ENCODE results near the gene CDH1.
"Not testable (repeated sequence)": the region's sequence is repeated elsewhere in the genome, so short reads cannot be mapped to it uniquely, and the experiment has no call there.

The CDH1 gene

DNA sequence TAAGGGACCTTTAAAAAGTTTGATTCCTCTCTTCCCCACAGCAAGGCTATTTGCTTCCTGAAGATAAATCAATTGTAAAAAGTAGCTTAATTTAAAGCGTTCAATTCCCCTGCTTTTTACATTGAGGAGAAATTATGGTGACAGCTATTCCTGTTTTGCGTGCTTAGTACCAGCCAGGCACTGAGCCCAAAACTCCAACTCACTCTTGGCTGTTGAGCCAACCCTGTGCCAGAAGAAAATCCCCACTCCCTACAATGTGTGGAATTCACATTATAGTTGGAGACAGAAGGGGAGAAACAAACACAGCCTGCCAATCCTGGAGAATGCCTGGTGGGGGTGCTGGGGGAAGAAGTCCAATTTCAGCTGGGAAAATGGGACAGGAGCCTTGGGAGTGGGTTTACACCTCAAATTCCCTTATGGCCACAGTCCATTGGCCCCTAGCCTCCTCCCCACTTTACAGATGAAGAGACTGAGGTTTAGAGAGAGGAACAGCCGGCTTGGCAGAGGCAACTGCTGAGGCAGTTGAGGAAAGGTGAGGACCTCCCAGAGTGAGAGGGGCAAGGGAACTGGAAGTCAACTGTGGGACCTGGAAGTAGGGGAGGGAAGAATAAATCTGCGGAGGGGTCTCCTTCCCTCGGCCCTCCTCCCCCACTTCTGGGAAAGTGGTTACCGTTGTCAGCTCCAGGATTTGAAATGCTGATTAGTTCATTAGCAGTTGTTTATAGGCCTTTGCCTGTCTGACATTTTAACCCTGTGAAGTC lies 26.1 kb downstream of the CDH1 start:
- DNase-seq (ENCODE audit: low spot score) = no peak

DNA sequence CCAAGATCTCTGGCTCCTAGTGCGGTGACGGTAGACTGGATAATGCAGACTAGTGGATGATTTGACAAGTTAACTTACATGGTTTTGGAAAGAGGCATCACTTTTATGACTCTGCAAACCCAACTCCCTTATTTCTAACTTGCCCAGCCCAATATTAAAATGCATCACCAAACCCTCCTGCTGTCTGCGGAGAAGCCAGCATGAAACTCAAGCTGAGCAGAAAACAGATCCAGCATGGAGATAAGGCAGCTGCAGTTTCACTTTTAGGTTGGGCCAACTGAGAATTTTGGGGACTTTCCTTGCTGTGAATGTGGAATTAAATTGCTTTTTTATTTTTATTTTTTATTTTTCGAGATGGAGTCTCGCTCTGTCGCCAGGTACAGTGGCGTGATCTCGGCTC lies 27.8 kb downstream of the CDH1 start:
- no peak for DNase-seq (ENCODE audit: low spot score)

DNA sequence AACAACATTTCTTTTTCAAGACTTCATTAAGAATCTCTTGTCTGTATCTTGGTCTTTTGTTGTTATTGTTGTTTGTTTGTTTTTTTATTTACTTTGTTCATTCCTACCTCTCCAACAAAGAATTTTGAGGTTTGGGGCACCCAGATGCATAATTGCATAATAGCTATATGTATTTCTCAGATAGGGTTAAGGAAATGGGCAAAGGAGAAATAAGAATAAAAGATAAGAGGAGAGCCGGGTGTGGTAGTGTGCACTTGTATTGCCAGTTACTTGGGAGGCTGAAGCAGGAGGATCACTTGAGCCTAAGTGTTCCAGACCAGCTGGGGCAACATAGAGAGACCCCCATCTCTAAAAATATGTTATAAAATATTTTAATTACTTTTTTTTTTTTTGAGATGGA lies 30.5 kb downstream of the CDH1 start:
- no peak for DNase-seq (ENCODE audit: low spot score)

DNA sequence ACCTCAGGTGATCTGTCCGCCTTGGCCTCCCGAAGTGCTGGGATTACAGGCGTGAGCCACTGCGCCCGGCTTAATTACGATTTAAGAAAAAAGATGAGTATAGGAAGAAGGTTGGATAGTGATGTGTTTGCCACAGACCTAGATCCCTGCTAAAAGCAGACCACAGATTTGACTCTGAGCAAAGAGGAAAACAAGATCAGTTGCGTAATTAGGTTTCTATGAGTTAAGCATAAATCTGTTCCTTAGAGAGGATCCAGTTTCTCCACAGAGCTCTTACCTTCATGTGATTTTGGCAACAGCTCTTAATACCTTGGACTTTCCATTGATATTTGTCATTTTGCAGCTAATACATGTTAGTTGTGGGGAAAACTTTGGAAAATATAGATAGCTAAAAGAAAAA lies 31.1 kb downstream of the CDH1 start:
- DNase-seq (ENCODE audit: low spot score) = no peak

DNA sequence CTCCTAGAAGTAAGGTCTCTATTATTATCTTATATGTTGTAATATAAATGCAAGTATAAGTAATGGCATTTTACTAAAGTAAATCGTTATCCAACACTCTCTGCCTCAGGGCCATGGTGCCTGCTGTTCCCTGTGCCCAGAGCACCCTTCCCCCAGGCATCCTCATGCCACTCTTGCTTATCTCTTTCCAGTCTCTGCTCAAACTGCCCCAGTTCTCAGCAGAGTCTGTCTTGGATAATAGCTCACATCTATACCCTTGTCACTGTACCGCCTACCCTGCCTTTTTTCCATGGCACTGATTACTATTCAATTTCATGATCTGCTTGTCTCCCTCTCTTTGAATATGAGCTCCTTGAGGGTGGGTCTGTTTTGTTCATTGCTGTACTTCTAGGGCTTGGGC lies 31.7 kb downstream of the CDH1 start:
- no peak for DNase-seq (ENCODE audit: low spot score)

DNA sequence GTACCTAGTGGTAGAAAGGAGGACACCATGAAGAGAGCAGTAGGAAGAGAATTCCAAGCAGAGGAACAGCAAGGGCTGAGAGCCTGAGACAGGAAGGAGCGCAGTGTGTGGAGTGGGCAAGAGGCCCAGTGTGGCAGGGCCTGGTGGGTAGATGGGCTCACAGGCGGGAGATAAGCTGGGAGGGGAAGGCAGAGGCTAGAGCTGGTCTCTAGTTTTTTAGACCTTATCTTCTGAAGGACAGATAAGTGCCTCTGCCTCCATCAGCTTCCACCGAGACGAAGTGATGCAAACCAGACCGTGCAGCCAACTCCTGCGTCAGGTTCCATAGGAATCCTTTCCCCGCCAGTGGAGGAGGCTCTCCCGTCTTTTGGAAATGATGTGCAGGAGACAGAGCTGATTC lies 33.6 kb downstream of the CDH1 start:
- DNase-seq (ENCODE audit: low spot score) = no peak

DNA sequence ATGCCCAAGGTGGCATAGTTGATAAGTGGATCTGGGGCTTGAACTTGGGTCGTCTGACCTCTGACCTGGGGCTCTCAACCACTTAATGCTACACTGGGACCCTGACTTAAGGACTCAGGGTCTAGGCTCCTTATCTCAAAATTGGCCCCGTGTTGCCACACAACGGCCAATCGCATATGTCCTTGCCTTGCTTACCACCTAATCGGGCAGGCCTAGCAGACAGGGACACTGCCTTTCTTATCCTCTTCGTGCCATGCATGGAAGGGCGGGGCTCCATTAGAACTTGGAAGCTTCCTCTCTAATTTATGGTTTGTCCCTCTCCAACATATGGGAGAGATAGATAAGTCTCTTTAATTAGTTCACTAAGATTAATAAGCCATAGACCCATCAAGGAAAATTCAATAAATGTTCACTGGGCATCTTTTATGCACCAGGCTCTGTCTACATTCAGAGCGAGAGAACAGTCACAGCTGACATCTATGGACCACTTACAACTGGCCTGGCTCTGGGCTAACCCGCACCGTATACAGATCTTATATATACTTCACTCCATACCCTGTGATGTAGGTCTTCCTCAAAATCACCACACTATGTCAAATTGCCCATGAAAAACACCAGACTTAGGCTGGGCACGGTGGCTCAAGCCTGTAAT lies 35.1 kb downstream of the CDH1 start:
- no peak for DNase-seq (ENCODE audit: low spot score)

DNA sequence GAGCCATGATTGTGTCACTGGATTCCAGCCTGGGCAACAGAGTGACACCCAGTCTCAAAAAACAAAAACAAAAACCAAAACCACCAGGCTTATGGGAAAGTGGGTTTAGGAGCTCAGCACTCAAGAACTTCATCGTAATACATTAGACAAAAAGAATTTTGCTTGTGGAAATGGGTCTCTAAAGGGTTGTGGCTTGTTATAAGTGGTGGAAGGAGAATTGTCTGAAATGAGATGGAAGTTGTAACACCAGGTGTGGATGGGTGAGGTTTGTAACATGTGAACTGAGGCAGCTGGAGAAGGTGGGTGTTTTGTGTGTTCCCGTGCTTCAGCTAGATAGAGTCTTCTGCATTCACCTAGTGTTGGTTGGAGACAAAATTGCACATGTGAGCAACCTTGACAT lies 35.8 kb downstream of the CDH1 start:
- DNase-seq (ENCODE audit: low spot score) = no peak

DNA sequence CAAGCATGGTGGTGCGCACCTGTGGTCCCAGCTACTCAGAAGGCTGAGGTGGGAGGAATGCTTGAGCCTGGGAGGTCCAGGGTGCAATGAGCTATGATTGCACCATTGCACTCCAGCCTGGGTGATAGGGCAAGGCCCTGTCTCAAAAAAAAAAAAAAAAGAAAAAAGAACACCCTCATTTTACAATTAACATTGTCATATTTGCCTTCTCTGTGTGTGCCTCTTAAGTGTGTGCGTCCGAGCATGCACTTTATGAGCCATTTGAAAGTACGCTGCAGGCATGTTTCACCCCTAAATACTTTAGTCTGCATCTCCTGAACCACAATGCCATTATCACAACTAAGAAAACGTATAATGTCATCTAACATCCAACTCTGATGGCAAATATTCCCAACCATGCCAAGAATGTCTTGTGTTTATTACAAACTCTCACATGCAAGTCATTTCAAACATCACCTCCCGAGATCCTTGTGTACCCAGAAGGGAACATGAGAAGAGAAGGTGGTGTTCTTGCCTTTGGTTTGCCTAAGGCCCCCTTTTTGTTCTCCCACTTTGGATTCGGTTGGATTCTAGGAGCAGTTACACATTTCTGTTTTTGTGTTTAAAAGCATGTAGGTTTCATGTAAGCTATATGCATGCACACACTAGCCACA lies 38.0 kb downstream of the CDH1 start:
- DNase-seq (ENCODE audit: low spot score) = no peak

DNA sequence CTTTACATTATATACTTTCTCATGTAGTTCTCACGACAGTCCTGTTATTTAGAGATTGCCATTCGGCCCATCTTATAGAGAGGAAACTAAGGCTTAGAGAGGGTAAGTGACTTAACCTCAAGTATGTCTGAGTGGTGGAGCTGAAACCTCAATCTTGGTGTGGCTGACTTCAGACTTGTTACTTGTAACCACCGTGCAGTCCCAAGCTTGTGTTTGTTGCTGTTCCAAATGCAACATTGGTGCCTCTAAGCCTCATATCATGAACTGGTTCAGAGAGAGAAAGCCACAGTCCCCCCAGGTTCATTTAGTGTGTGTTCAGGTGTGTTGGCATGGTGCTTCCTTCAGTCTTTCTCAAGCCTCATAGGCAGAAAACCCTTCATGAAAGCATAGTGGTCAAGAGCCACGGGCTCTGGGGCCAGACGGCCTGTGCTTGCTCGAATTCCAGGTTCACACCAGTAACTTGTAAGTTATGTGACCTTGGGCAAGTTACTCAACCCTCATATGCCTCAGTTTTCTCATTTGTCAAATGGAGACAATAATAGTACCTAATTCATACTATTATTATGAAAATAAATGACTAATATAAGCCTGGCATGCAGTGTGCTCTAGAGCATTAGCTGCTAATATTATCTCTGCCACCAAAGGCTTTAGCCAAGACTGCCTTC lies 39.9 kb downstream of the CDH1 start:
- DNase-seq (ENCODE audit: low spot score) = no peak

DNA sequence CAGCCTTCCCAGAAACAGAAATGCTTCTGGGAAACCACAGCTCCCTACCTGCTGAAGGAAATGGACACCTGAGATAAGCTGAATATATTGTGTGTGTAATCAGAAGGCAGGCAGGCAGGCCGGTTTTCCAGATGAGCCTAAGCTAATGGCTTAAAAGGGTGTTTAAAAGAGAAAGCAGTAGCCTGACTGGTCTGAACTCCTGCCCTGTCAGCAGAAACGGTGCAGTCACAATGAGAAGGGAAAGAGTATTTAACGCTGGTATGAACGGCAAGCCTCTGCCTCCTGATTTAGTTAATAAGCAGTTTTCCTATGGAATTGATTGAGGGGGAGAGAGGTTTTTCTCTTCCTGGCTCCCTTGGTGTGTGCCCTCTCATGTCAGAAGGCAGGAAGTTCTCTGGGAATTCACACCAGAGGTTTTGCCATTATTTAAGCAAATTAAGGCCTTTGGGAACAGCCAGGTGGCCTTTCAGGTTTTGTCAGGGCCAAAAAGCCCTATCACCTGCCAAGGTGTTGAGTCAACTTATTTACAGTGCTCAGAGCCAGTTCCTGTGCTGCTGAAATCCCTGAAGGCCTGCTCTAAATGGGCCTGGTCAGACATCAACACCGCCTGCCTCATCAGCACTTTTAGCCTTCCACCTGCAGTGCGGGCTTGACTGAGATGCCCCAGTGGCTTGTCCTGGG lies 41.6 kb downstream of the CDH1 start:
- DNase-seq (ENCODE audit: low spot score) = no peak

DNA sequence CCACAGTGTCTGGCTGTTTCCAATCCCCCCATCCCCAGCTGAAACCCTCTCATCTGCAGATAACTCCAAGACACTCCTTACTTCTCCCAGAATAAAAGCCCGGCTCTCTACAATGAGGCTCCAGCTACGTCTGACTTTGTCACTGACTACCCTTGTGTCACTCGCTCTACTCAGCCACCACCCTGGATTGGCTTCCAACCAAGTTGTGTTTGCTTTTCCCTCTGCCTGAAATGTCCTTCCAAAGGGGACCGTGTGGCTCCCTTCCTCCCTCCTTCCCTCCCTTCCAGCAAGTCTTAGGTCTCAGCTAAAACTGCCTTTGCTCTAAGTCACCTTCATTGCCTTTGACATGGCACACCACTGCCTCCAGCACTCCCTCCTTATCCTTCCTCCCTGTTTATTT lies 42.8 kb downstream of the CDH1 start:
- no peak for DNase-seq (ENCODE audit: low spot score)

DNA sequence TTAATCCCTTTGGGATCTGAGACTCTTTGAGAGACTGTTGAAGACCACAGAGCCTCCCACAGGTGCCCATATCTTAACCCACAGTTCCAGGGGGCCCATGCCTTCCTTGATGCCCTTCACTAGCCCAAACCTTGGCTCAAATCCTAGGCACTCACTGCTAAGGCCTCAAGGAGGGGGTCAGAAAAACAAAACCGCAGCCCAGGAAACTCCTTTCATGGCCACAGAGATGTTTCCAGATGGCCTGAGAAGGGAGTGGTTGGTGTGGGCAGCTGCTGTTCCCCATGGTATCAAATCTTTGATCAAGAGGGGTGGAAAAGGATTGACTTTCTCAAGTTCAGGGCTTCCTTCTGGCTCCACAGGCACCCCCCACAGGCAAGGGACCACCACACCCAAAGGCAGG lies 44.7 kb downstream of the CDH1 start:
- DNase-seq (ENCODE audit: low spot score) = no peak

DNA sequence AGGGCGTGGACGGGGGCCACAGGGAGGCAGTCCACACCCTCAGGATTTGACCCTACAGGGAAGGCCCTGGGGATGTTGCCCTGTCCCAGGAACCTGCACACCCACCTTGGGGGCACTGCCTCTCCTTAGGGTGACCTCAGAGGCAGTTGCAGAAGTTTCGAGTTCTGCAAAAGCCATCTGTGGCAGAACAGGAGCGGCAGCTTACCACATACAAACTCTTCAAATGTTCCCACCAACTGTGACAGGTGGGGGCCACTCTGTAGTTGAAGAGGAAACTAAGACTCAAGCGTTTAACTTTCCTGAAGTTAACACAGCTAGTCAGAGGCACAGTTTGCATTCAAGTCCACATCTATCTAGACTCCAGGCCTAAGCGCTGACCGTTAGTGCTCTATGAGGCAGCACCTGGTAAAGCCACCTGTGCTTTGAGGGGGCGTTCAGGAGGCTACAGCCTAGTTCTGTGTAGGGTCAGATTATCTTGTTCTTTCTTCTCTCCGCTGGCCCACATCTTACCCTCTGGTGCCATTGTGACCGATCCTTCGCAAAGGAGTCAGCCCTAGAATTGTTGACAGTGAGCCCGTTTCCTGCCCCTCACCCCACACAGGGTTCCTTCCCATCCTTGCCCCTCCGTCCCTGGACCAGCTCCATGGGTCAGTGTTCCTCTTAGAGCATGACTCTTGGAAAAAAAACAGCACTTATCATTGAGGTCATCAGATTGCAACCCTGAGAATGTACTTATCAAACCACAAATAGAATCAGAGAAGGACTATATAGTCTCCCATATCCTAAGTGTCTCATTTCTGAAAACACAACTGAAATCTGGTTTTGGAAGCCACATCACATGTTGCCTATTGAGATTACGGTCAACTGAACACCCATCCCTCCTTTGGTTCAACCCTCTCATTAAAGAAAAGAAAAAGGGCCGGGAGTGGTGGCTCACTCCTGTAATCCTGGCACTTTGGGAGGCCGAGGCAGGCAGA lies 45.4 kb downstream of the CDH1 start:
- DNase-seq (ENCODE audit: low spot score) = no peak

DNA sequence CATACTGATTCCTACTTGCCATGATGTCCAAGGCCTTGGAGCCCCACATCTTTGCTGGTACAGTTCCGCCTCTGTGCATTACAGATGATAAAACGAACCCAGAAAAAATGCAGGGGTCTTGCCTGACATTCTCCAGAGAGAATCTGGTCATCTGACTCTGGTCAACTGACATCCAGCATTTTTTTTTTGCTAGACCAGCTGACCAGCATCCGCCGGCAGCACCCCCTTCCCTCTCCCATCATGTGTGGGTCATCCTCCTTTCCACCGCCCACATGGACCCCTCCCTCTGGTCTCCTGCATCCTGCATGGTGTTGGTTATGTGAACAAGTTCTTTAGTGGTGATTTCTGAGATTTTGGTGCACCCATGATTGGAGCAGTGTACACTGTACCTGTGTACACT lies 47.1 kb downstream of the CDH1 start:
- no peak for DNase-seq (ENCODE audit: low spot score)

DNA sequence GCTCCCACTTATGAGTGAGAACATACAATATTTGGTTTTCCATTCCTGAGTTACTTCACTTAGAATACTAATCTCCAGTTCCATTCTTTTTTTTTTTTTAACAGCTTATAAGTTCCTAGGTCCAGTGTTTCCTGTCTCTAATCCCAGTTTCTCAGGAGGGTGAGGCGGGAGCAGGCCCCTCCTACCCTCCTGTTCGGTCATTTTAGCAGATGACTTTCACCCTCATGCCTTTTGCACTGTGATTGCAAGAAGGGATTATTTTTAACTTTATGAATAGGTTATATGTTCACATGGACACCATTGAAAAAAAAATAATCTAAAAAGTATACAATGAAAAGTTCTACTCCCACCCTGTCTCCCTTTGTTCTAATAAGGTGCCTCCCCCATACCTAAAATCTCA lies 47.6 kb downstream of the CDH1 start:
- DNase-seq (ENCODE audit: low spot score) = no peak

DNA sequence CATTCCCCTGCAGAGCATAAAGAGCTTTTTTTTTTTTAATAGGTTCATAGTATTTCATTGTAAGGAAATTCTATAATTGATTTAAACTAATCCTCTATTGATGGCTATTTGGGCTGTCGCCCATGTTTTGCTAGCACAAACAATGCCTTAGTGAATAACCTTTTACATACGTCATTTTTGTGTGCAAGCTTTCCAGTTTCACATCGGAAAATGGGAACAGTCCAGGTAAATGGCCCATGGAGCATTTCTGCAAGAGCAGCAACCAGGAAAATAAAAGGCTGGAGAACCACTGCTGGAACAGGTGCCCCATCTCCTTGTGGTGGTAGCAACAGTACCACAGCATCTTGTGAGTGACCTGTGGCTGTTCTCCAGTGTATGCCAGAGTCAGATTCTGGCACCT lies 48.6 kb downstream of the CDH1 start:
- no peak for DNase-seq (ENCODE audit: low spot score)

DNA sequence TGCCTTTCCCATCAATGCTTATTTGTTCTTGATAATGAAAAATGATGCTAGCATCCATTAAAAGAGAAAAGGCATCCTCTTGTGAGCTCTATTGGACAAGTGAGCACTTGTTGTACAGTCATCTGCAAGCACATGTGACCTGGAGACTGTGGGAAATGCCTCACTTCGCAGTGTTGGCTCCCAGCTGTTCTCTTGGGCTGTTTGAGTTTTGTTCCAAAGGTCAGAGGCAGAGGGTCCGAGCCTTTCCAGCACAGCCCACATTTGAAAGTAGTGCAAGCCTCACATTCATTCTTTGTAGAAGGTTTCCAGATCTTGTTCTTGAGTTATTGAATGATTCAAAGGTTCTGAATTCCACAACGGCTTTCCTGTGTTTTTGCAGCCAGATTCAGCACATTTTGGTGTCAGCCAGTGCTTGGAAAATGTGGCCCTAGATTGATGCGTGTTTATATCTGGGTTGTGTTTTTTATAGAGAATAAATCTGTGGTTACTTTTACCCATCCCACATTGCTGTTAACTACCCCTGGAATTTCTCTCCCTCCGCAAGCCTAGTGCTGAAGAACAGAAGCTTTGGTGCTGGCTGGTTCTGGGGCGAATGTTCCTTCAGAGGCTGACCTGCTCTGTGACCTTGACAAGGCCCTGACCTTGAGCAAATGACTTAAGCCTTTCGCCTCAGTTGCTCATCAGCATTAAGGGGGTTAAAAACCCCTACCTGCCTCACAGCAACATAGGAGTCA lies 49.8 kb downstream of the CDH1 start:
- no peak for DNase-seq (ENCODE audit: low spot score)

DNA sequence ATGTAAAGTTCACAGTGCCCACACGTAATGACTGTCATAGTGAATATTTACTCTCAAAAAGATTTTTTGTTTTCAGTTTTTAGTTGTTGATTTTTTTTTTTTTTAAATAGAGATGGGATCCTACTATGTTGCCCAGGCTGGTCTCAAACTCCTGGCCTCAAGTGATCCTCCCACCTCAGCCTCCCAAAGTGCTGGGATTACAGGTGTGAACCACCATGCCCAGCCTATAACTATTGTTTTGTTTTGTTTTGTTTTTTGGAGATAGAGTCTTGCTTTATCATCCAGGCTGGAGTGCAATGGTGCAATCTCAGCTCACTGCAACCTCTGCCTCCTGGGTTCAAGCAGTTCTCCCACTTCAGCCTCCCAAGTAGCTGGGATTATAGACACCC lies 50.3 kb downstream of the CDH1 start:
- DNase-seq (ENCODE audit: low spot score) = not testable (repeated sequence)

DNA sequence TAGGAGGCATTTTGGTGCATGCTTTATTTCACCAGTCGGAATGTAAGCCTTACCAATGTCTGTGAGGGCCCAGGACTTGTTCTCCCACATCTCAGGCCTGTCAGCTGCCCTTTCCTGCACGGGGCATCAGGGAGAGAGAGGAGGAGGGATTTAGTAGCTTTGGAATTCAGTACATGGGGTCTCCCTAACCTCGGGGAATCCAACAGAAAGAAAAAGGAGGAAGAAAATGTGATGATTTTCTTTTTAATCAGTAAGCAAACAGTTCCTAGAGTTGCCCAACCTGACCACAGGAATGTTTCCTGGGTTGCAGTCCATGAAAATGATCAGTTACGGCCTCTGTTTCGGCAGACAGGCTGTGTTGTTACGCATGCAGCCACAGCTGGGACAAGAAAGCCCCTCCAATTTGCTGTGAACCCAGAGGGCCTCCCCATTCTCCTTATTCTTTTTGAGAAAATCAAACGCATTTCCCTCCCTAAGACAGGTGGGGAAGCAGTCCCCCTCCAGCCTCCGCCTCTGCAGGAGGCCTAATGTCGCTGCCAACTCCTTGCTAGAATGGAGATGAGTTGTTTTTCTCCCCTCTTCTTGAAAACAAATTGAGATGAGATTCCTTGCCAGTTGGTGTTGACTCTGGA lies 53.2 kb downstream of the CDH1 start:
- no peak for DNase-seq (ENCODE audit: low spot score)
